Measurements from ENCODE around the gene URB2.
A peak's percentile ranks its signal among the peaks of the same experiment; 100 is the strongest.
"Not testable (repeated sequence)": the region's sequence is repeated elsewhere in the genome, so short reads cannot be mapped to it uniquely, and the experiment has no call there.

Gene URB2

DNA sequence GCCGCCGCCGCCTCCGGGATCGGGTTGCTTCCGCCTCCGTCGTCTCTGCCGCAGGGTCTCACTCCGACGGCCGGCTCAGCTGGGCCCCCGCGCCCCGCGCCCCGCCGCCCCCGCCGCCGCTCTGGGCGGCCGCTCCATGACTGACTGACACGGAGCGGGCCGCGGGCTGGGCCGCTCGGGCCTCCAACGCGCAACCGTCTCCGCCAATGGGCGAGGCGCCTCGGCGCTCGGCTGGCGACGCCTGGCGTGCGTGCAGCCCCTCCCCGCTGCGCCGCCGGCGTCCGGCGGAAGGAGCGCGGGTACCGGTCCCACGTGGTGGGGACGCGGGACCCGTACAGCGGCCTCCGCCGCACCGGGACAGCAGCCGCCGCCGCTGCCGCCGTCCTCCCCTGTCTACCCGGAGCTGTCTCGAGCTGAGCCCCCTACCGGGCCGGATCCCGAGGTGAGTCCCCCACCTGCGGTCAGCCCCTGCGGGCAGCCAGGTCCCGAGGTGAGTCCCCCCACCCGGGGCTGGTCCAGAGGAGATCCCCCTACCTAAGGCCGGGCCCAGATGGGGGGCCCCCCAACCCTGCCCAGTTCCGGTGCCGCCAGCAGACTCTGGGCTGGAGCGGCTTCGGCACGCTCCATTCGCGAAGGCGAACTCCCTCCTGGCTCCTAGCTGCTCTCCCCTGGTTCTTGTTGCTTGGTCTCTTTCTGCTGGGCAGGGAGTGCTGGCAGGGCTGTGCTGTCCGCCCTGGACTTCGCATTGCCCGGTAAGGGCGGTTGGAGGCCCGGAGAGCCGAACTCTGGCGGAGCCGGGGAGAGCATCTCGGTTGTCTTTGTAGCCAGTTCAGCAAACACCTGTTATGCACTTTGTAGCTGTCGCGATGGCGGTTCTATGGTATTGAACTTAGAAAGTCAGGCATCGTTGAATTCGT, at the start of gene URB2, which contains the start of gene TAF5L:
TSS of gene URB2 (plus strand) at position 333 of the 917 bp plus-strand sequence. CDS start 1,387 bp downstream, outside the sequence.
TSS of gene TAF5L (minus strand) at position 208 of the 917 bp plus-strand sequence. CDS start 11,640 bp downstream, outside the sequence.
- peak; percentile 90 for DNase-seq (ENCODE audit: low read depth)

DNA sequence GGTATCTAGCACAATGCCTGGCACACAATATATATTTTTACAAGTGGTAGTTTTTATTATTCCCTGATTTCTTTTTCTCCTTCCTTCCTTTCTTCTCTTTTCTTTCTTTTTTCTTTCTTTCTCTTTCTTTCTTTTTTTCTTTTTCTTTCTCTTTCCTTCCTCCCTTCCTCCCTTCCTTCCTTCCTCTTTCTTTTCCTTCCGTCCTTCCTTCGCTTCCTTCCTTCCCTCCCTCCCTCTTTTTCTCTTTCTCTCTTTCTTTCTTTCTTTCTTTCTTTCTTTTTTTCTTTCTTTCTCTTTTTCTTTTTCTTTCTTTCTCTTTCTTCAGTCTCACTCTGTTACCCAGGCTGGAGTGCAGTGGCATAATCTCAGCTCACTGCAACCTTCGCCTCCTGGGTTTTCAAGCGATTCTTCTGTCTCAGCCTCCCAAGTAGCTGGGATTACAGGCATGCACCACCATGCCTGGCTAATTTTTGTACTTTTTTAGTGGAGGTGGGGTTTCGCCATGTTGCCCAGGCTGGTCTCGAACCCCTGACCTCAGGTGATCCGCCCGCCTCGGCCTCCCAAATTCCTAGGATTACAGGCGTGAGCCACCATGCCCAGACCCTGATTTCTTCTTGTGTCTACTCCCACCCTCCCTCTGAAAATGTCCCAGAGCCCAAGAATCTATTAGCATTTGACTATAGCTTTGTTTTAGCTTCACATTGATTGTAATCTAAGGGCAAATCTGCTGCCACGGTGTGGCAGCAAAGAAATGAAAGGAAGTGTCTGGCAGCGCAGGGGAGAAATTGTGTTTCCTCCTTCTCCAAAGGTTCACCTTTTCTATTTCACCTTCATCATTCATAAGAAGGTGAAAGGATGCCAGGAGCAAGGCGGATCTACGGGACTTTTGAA, 47.6 kb upstream of the URB2 start:
- no peak for DNase-seq (ENCODE audit: low read depth)

GRCh38 chr1:229579059-229579673, 46.9 kb upstream of the URB2 start:
- DNase-seq (ENCODE audit: low read depth) = peak; percentile 42

DNA sequence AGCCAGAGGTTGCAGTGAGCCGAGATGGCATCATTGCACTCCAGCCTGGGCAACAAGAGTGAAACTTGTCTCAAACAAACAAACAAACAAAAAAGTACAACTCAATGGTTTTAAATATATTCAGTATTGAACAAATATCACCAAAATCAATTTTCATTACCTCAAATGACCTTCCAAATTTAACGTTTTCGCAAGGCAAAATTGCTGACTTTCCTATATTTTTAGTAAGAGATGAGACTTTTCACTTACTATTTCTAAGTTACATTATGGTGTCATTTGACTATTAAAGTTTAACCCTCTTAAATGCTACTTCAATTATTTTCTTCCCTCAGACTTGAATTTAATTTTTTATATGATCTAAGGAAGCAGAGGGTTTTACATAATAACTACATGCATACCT, 44.6 kb upstream of the URB2 start:
- DNase-seq (ENCODE audit: low read depth) = no peak

DNA sequence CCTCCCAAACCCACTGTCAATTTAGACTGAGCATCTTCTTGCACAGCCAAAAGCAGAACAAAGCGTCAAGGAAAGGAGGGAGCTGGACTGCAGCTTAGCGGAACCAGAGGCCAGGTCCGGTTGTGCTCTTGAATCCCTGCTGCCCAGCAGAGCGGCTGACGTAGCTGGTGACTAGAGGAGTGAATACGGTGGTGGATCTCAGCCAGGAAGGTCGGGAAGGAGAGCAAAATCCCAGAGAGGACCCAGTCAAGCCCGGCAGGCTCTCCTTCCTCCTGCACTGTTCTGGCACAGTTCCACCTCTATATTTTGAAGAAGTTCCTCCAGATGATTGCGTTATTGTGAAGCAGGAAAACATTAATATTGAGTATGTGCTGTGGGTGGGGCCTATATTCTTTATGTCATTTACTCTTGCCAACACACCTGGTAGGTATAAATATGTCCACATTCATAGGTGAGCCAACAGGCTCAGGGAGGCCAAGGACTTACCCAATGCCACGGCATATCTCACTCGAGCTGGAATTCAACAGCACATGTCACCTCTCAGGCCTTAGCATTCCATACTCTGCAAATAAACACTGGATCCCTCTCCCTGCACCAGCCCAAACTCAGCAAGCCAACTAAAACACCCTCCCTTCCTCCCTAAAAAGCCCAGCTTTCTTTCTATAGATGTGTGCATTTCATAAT, 43.9 kb upstream of the URB2 start:
- DNase-seq (ENCODE audit: low read depth) = no peak

- no peak for DNase-seq (ENCODE audit: low read depth)
Observed at GRCh38 chr1:229582715-229583114, 43.3 kb upstream of the URB2 start.

GRCh38 chr1:229585338-229585737, 40.7 kb upstream of the URB2 start:
- DNase-seq (ENCODE audit: low read depth) = no peak

- DNase-seq (ENCODE audit: low read depth) = no peak
Observed at GRCh38 chr1:229590119-229590518, 35.9 kb upstream of the URB2 start.

- no peak for DNase-seq (ENCODE audit: low read depth)
Observed at GRCh38 chr1:229593800-229594199, 32.2 kb upstream of the URB2 start.

DNA sequence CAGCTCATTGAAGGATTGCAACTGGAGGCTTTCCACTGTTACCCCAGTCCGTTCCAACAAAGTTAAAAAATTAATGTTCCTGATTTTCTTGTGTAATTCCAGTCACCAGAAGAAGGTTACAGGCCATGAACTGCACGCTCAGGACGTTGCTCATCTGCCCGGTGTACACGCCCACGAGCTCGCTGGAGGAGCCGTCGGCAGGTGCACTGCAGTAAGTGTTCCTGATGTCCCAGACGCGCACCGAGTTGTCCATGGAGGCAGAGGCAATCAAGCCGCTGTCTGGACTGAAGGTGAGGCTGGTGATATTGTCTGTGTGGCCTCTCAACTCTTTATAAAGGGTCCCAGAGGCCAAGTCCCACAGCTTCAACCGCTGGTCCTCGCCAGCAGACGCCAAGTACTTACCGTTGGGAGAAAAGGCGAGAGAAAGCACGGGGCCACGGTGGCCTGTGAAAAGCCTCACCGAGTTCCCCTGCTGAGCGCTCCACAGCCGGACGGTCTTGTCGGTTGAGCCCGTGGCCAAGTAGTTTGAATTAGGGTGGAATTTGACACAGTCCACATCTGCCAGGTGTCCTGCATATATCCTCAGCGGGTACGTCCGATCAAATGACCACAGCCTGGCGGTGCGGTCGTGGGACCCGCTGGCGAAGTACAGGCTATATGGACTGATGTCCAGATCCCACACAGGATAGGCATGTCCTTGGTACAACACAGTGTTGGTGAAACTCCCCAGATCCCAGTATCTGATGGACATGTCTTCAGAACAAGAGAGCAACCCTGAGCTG, 31.6 kb upstream of the URB2 start:
- no peak for DNase-seq (ENCODE audit: low read depth)

GRCh38 chr1:229595876-229596275, 30.2 kb upstream of the URB2 start:
- not testable (repeated sequence) for DNase-seq (ENCODE audit: low read depth)

- DNase-seq (ENCODE audit: low read depth) = peak; percentile 63
Observed at GRCh38 chr1:229596925-229597699, 28.9 kb upstream of the URB2 start.

DNA sequence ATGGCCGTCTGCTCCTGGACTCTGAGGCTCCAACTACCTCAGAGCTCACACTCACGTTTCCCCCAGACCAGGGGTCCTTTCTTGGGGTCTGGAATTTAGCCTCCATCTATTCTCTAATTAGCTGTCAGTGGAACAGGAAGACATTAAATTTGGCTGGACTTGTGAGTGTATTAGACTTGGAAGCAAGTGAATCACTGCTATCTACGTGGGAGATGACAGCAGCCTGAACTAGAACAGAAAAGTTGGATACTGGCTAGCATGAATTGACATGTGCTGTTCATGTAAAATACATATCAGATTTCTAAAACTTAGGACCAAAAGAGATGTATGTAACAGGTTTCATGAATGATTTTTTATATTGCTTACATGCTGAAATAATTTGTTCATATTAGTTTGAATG, 28.2 kb upstream of the URB2 start:
- DNase-seq (ENCODE audit: low read depth) = no peak

DNA sequence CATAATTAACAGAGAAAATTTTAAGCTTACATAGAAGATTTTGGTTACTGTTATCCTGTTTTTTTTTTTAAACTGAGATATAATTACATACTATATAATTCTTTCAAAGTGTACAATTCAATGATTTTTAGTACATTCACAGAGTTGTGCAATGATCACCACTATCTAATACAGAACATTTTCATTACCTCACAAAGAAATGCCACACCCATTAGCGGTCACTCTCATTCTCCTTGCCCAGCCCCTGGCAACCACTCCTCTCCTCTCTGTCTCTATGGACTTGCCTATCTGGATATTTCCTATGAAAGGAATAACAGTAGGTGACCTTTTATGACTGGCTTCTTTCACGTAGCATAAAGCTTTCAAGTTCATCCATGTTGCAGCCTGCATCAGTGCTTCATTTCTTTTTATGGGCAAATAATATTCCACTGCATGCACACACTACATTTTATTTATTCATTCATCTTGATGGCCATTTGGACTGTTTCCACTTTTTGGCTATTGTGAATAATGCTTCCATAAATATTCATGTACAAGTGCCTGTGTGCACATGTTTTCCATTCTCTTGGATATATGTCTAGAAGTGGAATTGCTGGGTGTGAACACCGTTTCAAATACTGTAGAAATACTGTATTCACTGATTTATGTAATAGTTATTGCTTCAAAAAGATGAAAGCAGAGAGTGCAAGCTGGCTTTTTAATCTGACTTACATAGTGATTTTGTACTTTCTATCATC, 26.7 kb upstream of the URB2 start:
- no peak for DNase-seq (ENCODE audit: low read depth)

GRCh38 chr1:229600229-229600628, 25.8 kb upstream of the URB2 start:
- DNase-seq (ENCODE audit: low read depth) = no peak

- DNase-seq (ENCODE audit: low read depth) = no peak
Observed at GRCh38 chr1:229603371-229604005, 22.6 kb upstream of the URB2 start.

DNA sequence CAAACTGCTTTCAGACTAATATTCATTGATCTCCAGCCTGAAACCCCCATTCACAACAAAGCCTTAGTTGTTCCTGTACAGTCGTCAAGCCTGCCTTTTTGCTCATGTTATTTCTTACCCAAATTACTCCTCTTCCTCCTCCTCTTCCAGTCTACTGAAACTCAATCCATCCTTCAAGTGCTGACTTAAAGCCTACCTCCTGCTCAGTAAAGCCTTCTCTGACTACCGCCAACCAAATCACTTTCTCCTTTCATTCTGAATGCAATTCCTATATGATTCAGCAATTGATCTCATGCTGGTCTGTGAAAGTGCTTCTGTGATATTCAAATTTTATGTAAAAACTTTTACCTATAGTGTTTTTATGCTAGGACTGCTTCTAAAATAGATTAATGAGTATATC, 18.7 kb upstream of the URB2 start:
- no peak for DNase-seq (ENCODE audit: low read depth)

GRCh38 chr1:229608590-229608989, 17.5 kb upstream of the URB2 start:
- DNase-seq (ENCODE audit: low read depth) = no peak

DNA sequence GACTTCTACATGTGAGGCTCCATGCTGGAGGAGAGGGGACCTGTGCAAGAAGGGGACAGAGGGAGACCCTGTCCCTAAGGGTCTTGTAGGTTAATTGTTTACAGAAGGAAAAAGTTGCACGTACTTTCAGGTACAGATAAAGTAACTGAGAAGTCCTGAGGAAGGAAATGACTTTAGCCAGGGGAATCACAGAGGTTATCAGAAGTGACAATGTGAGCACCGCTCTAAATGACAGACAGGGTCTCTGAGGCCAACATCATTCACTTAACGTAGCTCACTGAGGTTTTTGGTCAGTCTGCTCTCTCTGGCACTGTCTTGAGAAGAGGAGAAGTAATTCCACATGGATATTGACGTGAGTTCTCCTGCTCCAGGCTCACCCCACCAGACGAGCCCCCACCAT, 12.1 kb upstream of the URB2 start:
- DNase-seq (ENCODE audit: low read depth) = no peak
